ENCODE measurements around the gene DUSP7. TPM values are rescaled to one million over a fixed set of nuclear protein-coding genes. Genes with fewer than 3 reads are reported as not detected.
A peak's percentile ranks its signal among the peaks of the same experiment; 100 is the strongest.

Gene DUSP7
- total and polyA plus RNA-seq, 9 of the 15 experiments (the other 6 are each of a cell fraction or from before 2014, with no cell fraction given) = 0.45 to 15.8 (median 8.2) TPM

- peak; percentile 66; the same call in 1 of the 2 replicates for TF ChIP-seq REST (IDR thresholded peaks at IDR 0.05; ENCODE audit: borderline replicate concordance)
- no peak for TF ChIP-seq REST (CRISPR knock-in tag; IDR thresholded peaks at IDR 0.05; ENCODE audit: low read depth)
- TF ChIP-seq SREBF1 (IDR thresholded peaks at IDR 0.05; ENCODE audit: borderline replicate concordance, low read depth, low read length) = no peak
- TF ChIP-seq CTCFL (IDR thresholded peaks at IDR 0.05; ENCODE audit: borderline replicate concordance, insufficient read depth, low read depth, low read length, poor library complexity, severe bottlenecking) = peak; percentile 12
- TF ChIP-seq CEBPB (tag; IDR thresholded peaks at IDR 0.05) = no peak
- TF ChIP-seq SMC3 (conservative IDR thresholded peaks at IDR 0.05; ENCODE audit: insufficient read depth, low read depth, low read length) = 0 out of 2 replicates have a peak, but pooled peaks have one; percentile 20
- peak; percentile 42 to 60 (median 56); a peak in 5 of 6 replicates for TF ChIP-seq CTCF (IDR thresholded peaks at IDR 0.05 in 2 of 3, conservative IDR thresholded peaks at IDR 0.05 in 1 of 3; ENCODE audit: insufficient read depth in 2 of 3, low read depth in 1 of 3, low read length in 3 of 3)
Measured at GRCh38 chr3:52053307-52054304, 2.8 kb downstream of the DUSP7 start (continued).
